H9 (cell line): Measurements from ENCODE around the gene TMEM119. TPM values are rescaled to one million over a fixed set of nuclear protein-coding genes. Genes with fewer than 3 reads are reported as not detected.

Experiments
- DNase-seq: peaks from one replicate; pipeline ENCODE4 v3.0.0-alpha.2; 2017
- H2AFZ ChIP-seq: one replicate; pipeline ENCODE4 v1.6.1; 2013; ENCODE audit warnings: mild to moderate bottlenecking, low read length, control low read depth, moderate library complexity
- H2AK5ac ChIP-seq: 2 replicates; pipeline ENCODE4 v1.6.1; 2013; ENCODE audit warnings: low read length, control low read depth, mixed read lengths; ENCODE audit not compliant: insufficient read length
- H2BK120ac ChIP-seq: one replicate; pipeline ENCODE4 v1.6.1; 2013; ENCODE audit warnings: low read depth, mild to moderate bottlenecking, low read length, control low read depth, inconsistent platforms; ENCODE audit not compliant: poor library complexity, severe bottlenecking
- H2BK12ac ChIP-seq: 2 replicates; pipeline ENCODE4 v1.6.1; 2013; ENCODE audit warnings: low read length, control low read depth, mixed read lengths, low read depth; ENCODE audit not compliant: insufficient read length
- H2BK15ac ChIP-seq: 2 replicates; pipeline ENCODE4 v1.6.1; 2013; ENCODE audit warnings: low read depth, low read length, control low read depth
- H2BK20ac ChIP-seq: one replicate; pipeline ENCODE4 v1.6.1; 2013; ENCODE audit warnings: low read depth, mild to moderate bottlenecking, low read length, control low read depth, inconsistent platforms; ENCODE audit not compliant: poor library complexity, severe bottlenecking
- H2BK5ac ChIP-seq: 2 replicates; pipeline ENCODE4 v1.6.1; 2013; ENCODE audit warnings: low read length, control low read depth, mixed read lengths; ENCODE audit not compliant: insufficient read length
- H3K14ac ChIP-seq: 2 replicates; pipeline ENCODE4 v1.6.1; 2013; ENCODE audit warnings: low read length, control low read depth; ENCODE audit not compliant: insufficient read depth
- H3K18ac ChIP-seq: 2 replicates; pipeline ENCODE4 v1.6.1; 2013; ENCODE audit warnings: low read depth, mild to moderate bottlenecking, mixed read lengths, low read length, control low read depth; ENCODE audit not compliant: insufficient read length
- H3K23ac ChIP-seq: 2 replicates; pipeline ENCODE4 v1.6.1; 2013; ENCODE audit warnings: low read length, control low read depth, mixed read lengths, low read depth; ENCODE audit not compliant: insufficient read length
- H3K23me2 ChIP-seq: 2 replicates; pipeline ENCODE4 v1.6.1; 2013; ENCODE audit warnings: low read depth, mild to moderate bottlenecking, mixed read lengths, low read length, control low read depth; ENCODE audit not compliant: insufficient read length, poor library complexity, severe bottlenecking
- H3K27ac ChIP-seq: 2 replicates; pipeline ENCODE4 v1.5.1; 2013; ENCODE audit warnings: low read length, control low read depth, mixed read lengths, low read depth; ENCODE audit not compliant: insufficient read length
- H3K27me3 ChIP-seq: 2 replicates; pipeline ENCODE4 v1.6.1; 2013; ENCODE audit warnings: low read length, control low read depth, inconsistent platforms; ENCODE audit not compliant: insufficient read depth
- H3K4ac ChIP-seq: 2 replicates; pipeline ENCODE4 v1.6.1; 2013; ENCODE audit warnings: low read depth, mild to moderate bottlenecking, control low read depth, inconsistent platforms, low read length, moderate library complexity
- H3K4me1 ChIP-seq: 2 replicates; pipeline ENCODE4 v1.6.1; 2013; ENCODE audit warnings: low read length, control low read depth, inconsistent platforms; ENCODE audit not compliant: insufficient read depth
- H3K4me2 ChIP-seq: 2 replicates; pipeline ENCODE4 v1.6.1; 2013; ENCODE audit warnings: low read length, control low read depth, mixed read lengths; ENCODE audit not compliant: insufficient read length, insufficient read depth
- H3K56ac ChIP-seq: 2 replicates; pipeline ENCODE4 v1.6.1; 2013; ENCODE audit warnings: low read depth, mild to moderate bottlenecking, mixed read lengths, low read length, control low read depth; ENCODE audit not compliant: insufficient read length
- H3K79me1 ChIP-seq: 2 replicates; pipeline ENCODE4 v1.6.1; 2013; ENCODE audit warnings: low read depth, mild to moderate bottlenecking, moderate library complexity, low read length, control low read depth, inconsistent platforms; ENCODE audit not compliant: insufficient read depth, poor library complexity, severe bottlenecking
- H3K79me2 ChIP-seq: 2 replicates; pipeline ENCODE4 v1.6.1; 2013; ENCODE audit warnings: low read length, control low read depth, inconsistent platforms; ENCODE audit not compliant: insufficient read depth
- H3K9ac ChIP-seq: 2 replicates; pipeline ENCODE4 v1.6.1; 2013; ENCODE audit warnings: low read length, control low read depth, mixed read lengths; ENCODE audit not compliant: insufficient read length; ENCODE audit errors: extremely low read depth
- H3K9me3 ChIP-seq: one replicate; pipeline ENCODE4 v1.6.1; 2013; ENCODE audit warnings: low read depth, low read length, inconsistent platforms; ENCODE audit not compliant: control insufficient read depth
- H3T11ph ChIP-seq: one replicate; pipeline ENCODE4 v1.6.1; 2013; ENCODE audit warnings: mild to moderate bottlenecking, low read length, control low read depth, inconsistent platforms
- H4K20me1 ChIP-seq: one replicate; pipeline ENCODE4 v1.6.1; 2013; ENCODE audit not compliant: control insufficient read depth, insufficient read length, insufficient read depth
- H4K5ac ChIP-seq: 2 replicates; pipeline ENCODE4 v1.6.1; 2013; ENCODE audit warnings: low read depth, mild to moderate bottlenecking, mixed read lengths, low read length, control low read depth; ENCODE audit not compliant: insufficient read length
- H4K8ac ChIP-seq: replicated peaks from 2 replicates; pipeline ENCODE4 v1.6.1; 2013; ENCODE audit warnings: low read length, control low read depth, mixed read lengths, low read depth; ENCODE audit not compliant: insufficient read length
- H4K91ac ChIP-seq: 2 replicates; pipeline ENCODE4 v1.6.1; 2013; ENCODE audit warnings: low read depth, mild to moderate bottlenecking, moderate library complexity, mixed read lengths, low read length, control low read depth; ENCODE audit not compliant: insufficient read length
- H3K27ac Mint-ChIP-seq, 3 experiments: 2 replicates in 2 of 3; 3 replicates in 1 of 3; pipeline ENCODE4 v1.8.0; 2020 to 2021; ENCODE audit warnings: mixed read lengths in 3 of 3, mild to moderate bottlenecking in 1 of 3, moderate library complexity in 1 of 3
- H3K27me3 Mint-ChIP-seq: 2 replicates; pipeline ENCODE4 v1.8.0; 2021; ENCODE audit warnings: low read depth, mild to moderate bottlenecking, moderate library complexity, mixed read lengths
- H3K36me3 Mint-ChIP-seq, 3 experiments: 2 replicates in 2 of 3; 3 replicates in 1 of 3; pipeline ENCODE4 v1.8.0; 2020 to 2021; ENCODE audit warnings: low read depth in 3 of 3, mixed read lengths in 3 of 3; ENCODE audit not compliant: insufficient read depth in 1 of 3
- H3K4me1 Mint-ChIP-seq, 2 experiments: 2 replicates each; pipeline ENCODE4 v1.8.0; 2020; ENCODE audit warnings: mixed read lengths in 2 of 2
- H3K4me3 Mint-ChIP-seq, 2 experiments: 2 replicates in 1 of 2; 3 replicates in 1 of 2; pipeline ENCODE4 v1.8.0; 2020 to 2021; ENCODE audit warnings: mild to moderate bottlenecking in 2 of 2, mixed read lengths in 2 of 2, moderate library complexity in 1 of 2
- H3K9me3 Mint-ChIP-seq, 2 experiments: 2 replicates in 1 of 2; 3 replicates in 1 of 2; pipeline ENCODE4 v1.8.0; 2020; ENCODE audit warnings: mild to moderate bottlenecking in 2 of 2, mixed read lengths in 2 of 2, moderate library complexity in 1 of 2
- CTCF ChIP-seq: fragments of 200-600 bp; sonication (generic); conservative IDR thresholded peaks from 3 replicates; pipeline ENCODE4 v1.8.0; 2021; ENCODE audit warnings: antibody characterized with exemption, mild to moderate bottlenecking
- WGBS: extraction: QIAGEN DNeasy Blood & Tissue Kit; methylation state at CpG from one replicate; pipeline ENCODE4 v1.1.7; 2013; ENCODE audit warnings: missing lambda C conversion rate, low lambda C conversion rate, mixed read lengths; ENCODE audit not compliant: insufficient read length; ENCODE audit errors: extremely low coverage; 5-methylcytosine and 5-hydroxymethylcytosine counted together
- total RNA-seq: library from RNA; stranded (reverse); gene quantifications from 2 replicates; pipeline ENCODE4 v1.2.1, GENCODE V29; 2021

TMEM119 gene
- total RNA-seq, 1 experiment from 2014 or later, result not detected

GRCh38 chr12:108598553-108599250 is 818 bp upstream of the TMEM119 start:
- H2BK20ac ChIP-seq, result no peak overlapping the region
- H4K20me1 ChIP-seq, result no peaks in the 10 kb centered on the region
- H3K9me3 ChIP-seq, result no peaks in the 10 kb centered on the region
- no peaks in the 10 kb centered on the region for H3K4me1 ChIP-seq
- no peaks in the 10 kb centered on the region for H3K36me3 Mint-ChIP-seq
- H3K79me1 ChIP-seq, result no peaks in the 10 kb centered on the region
- no peak overlapping the region for H2AK5ac ChIP-seq
- H2AFZ ChIP-seq, result no peak overlapping the region
- no peak overlapping the region; a peak in 1 of 5 replicates for H3K4me3 Mint-ChIP-seq
- no peak overlapping the region for H3K4me2 ChIP-seq
- no peak for TF ChIP-seq CTCF
- WGBS, result no CpG with 5 or more reads among the region's 11 CpGs
- no peak overlapping the region for H4K91ac ChIP-seq
- no peaks in the 10 kb centered on the region for H3K23me2 ChIP-seq
- no peak overlapping the region for H2BK120ac ChIP-seq
- no peak overlapping the region for H3K4ac ChIP-seq
- H4K5ac ChIP-seq, result no peak overlapping the region
- no peak overlapping the region for H3K56ac ChIP-seq
- peaks cover 2% of the 10 kb centered on the region; the same call in 1 of the 2 replicates for H3K27me3 Mint-ChIP-seq
- H3K27me3 ChIP-seq, result no peaks in the 10 kb centered on the region
- H3K27ac Mint-ChIP-seq, result peak overlapping the region in 2 of 3 experiments; percentile 74 to 79; a peak in 3 of 7 replicates
- H2BK12ac ChIP-seq, result no peak overlapping the region
- DNase-seq, result no peak
- H2BK15ac ChIP-seq, result no peak overlapping the region
- H3K27ac ChIP-seq, result no peak overlapping the region
- no peaks in the 10 kb centered on the region for H3K9me3 Mint-ChIP-seq
- H3K23ac ChIP-seq, result no peak overlapping the region
- H3K79me2 ChIP-seq, result no peaks in the 10 kb centered on the region
- no peak overlapping the region for H3K14ac ChIP-seq
- peaks cover 4 to 9% of the 10 kb centered on the region in 2 experiments; a peak in 3 of 4 replicates for H3K4me1 Mint-ChIP-seq
- no peak overlapping the region for H4K8ac ChIP-seq
- no peak overlapping the region for H3K9ac ChIP-seq
- H3K18ac ChIP-seq, result no peak overlapping the region
- no peak overlapping the region for H3T11ph ChIP-seq
- no peak overlapping the region for H2BK5ac ChIP-seq
